MM.1S (cell line): ENCODE measurements around the gene MMS22L.

Experiments
- DNase-seq: peaks from one replicate; pipeline ENCODE4 v3.0.0-alpha.2; 2015
- H2AFZ ChIP-seq: fragments of 300-600 bp; sonication (generic); 2 replicates; pipeline ENCODE4 v1.6.0; 2016; ENCODE audit warnings: antibody characterized with exemption, low read length
- H3F3A ChIP-seq: fragments of 300-600 bp; sonication (generic); 2 replicates; pipeline ENCODE4 v1.6.1; 2016; ENCODE audit warnings: mild to moderate bottlenecking, antibody characterized with exemption, low read length, moderate library complexity, mixed read lengths; ENCODE audit not compliant: insufficient read depth
- H3K27ac ChIP-seq: fragments of 300-600 bp; sonication (generic); 2 replicates; pipeline ENCODE4 v1.5.1; 2016; ENCODE audit warnings: mild to moderate bottlenecking, low read length
- H3K27me3 ChIP-seq: fragments of 300-600 bp; sonication (generic); replicated peaks from 2 replicates; pipeline ENCODE4 v1.6.0; 2016; ENCODE audit warnings: low read length; ENCODE audit not compliant: insufficient read depth
- H3K36me3 ChIP-seq: fragments of 300-600 bp; sonication (generic); replicated peaks from 2 replicates; pipeline ENCODE4 v1.6.1; 2016; ENCODE audit warnings: mild to moderate bottlenecking, low read length, mixed read lengths; ENCODE audit not compliant: insufficient read depth
- H3K4me1 ChIP-seq: fragments of 300-600 bp; sonication (generic); 2 replicates; pipeline ENCODE4 v1.6.1; 2016; ENCODE audit warnings: low read length, mixed read lengths
- H3K4me2 ChIP-seq: fragments of 300-600 bp; sonication (generic); 2 replicates; pipeline ENCODE4 v1.6.0; 2016; ENCODE audit warnings: low read depth, low read length
- H3K4me3 ChIP-seq: fragments of 300-600 bp; sonication (generic); 2 replicates; pipeline ENCODE4 v1.5.1; 2016; ENCODE audit warnings: low read length, mixed read lengths
- H3K79me2 ChIP-seq: fragments of 300-600 bp; sonication (generic); 2 replicates; pipeline ENCODE4 v1.6.1; 2016; ENCODE audit warnings: mixed run types, low read length, mixed read lengths
- H3K9ac ChIP-seq: fragments of 300-600 bp; sonication (generic); 2 replicates; pipeline ENCODE4 v1.6.1; 2016; ENCODE audit warnings: low read length, mixed read lengths
- H3K9me2 ChIP-seq: fragments of 300-600 bp; sonication (generic); replicated peaks from 2 replicates; pipeline ENCODE4 v1.6.1; 2016; ENCODE audit warnings: mild to moderate bottlenecking, low read length, mixed read lengths; ENCODE audit not compliant: insufficient read depth
- H3K9me3 ChIP-seq: fragments of 300-600 bp; sonication (generic); replicated peaks from 2 replicates; pipeline ENCODE4 v1.6.1; 2016; ENCODE audit warnings: mild to moderate bottlenecking, low read length, mixed read lengths; ENCODE audit not compliant: insufficient read depth
- H4K20me1 ChIP-seq: fragments of 300-600 bp; sonication (generic); 2 replicates; pipeline ENCODE4 v1.6.1; 2016; ENCODE audit warnings: mild to moderate bottlenecking, low read length, moderate library complexity, mixed read lengths; ENCODE audit not compliant: insufficient read depth
- CTCF ChIP-seq: fragments of 300-600 bp; sonication (generic); IDR thresholded peaks from 2 replicates; pipeline ENCODE4 v1.5.1; 2016; ENCODE audit warnings: antibody characterized with exemption, low read length, mixed read lengths
- EZH2 ChIP-seq: fragments of 300-600 bp; sonication (generic); optimal IDR thresholded peaks from 2 replicates; pipeline ENCODE3; 2017; ENCODE audit warnings: low read depth, mild to moderate bottlenecking, antibody characterized with exemption, low read length, mixed read lengths
- EZH2phosphoT487 ChIP-seq: fragments of 300-600 bp; sonication (generic); IDR thresholded peaks from 2 replicates; pipeline ENCODE4 v1.6.1; 2018; ENCODE audit warnings: antibody characterized with exemption, low read length

The MMS22L gene

GRCh38 chr6:97222903-97223302, 60.1 kb downstream of the MMS22L start:
- no peaks in the 10 kb centered on the region for H4K20me1 ChIP-seq
- no peaks in the 10 kb centered on the region for H3K9me3 ChIP-seq
- no peak overlapping the region for H3K9ac ChIP-seq
- peaks cover 3% of the 10 kb centered on the region; the same call in 1 of the 2 replicates for H3K36me3 ChIP-seq
- H3F3A ChIP-seq = no peaks in the 10 kb centered on the region
- H3K9me2 ChIP-seq = no peaks in the 10 kb centered on the region
- H3K4me3 ChIP-seq = no peak overlapping the region
- no peak for DNase-seq
- no peak overlapping the region for H2AFZ ChIP-seq
- no peaks in the 10 kb centered on the region for H3K79me2 ChIP-seq
- TF ChIP-seq EZH2phosphoT487 = no peak
- TF ChIP-seq CTCF = no peak
- TF ChIP-seq EZH2 = no peak
- H3K27ac ChIP-seq = no peak overlapping the region
- no peaks in the 10 kb centered on the region for H3K4me1 ChIP-seq
- no peak overlapping the region for H3K4me2 ChIP-seq
- no peaks in the 10 kb centered on the region for H3K27me3 ChIP-seq

GRCh38 chr6:97218912-97219311, 64.1 kb downstream of the MMS22L start:
- Histone ChIP-seq H3K36me3 (no peaks in the 10 kb centered on the region), H3K9me3 (no peaks in the 10 kb centered on the region), H3K4me1 (no peaks in the 10 kb centered on the region), H3K9me2 (no peaks in the 10 kb centered on the region), H3K27me3 (no peaks in the 10 kb centered on the region), H3K4me3 (no peak overlapping the region), H4K20me1 (no peaks in the 10 kb centered on the region), H3K27ac (no peak overlapping the region), H3K9ac (no peak overlapping the region), H3K4me2 (no peak overlapping the region), H3K79me2 (no peaks in the 10 kb centered on the region), H2AFZ (no peak overlapping the region), H3F3A (no peaks in the 10 kb centered on the region)
- DNase-seq = no peak
- no peak for TF ChIP-seq EZH2
- no peak for TF ChIP-seq EZH2phosphoT487
- TF ChIP-seq CTCF = no peak

GRCh38 chr6:97215157-97215769, 67.8 kb downstream of the MMS22L start:
- Histone ChIP-seq H3K27me3 (no peaks in the 10 kb centered on the region), H3K9me3 (no peaks in the 10 kb centered on the region), H3K27ac (no peak overlapping the region), H3K79me2 (no peaks in the 10 kb centered on the region), H3K4me2 (no peak overlapping the region), H3F3A (no peaks in the 10 kb centered on the region), H3K4me3 (no peak overlapping the region), H3K9me2 (no peaks in the 10 kb centered on the region), H4K20me1 (no peaks in the 10 kb centered on the region), H2AFZ (no peak overlapping the region), H3K4me1 (no peaks in the 10 kb centered on the region), H3K9ac (no peak overlapping the region), H3K36me3 (no peaks in the 10 kb centered on the region)
- no peak for TF ChIP-seq EZH2phosphoT487
- no peak for TF ChIP-seq CTCF
- no peak for TF ChIP-seq EZH2
- DNase-seq = no peak
